Measurements from ENCODE around the gene CACNA1B. TPM values are rescaled to one million over a fixed set of nuclear protein-coding genes. Genes with fewer than 3 reads are reported as not detected.
"Not testable (repeated sequence)": the region's sequence is repeated elsewhere in the genome, so short reads cannot be mapped to it uniquely, and the experiment has no call there.

CACNA1B gene
- total RNA-seq, 1 donor from 2014 or later: not detected

DNA sequence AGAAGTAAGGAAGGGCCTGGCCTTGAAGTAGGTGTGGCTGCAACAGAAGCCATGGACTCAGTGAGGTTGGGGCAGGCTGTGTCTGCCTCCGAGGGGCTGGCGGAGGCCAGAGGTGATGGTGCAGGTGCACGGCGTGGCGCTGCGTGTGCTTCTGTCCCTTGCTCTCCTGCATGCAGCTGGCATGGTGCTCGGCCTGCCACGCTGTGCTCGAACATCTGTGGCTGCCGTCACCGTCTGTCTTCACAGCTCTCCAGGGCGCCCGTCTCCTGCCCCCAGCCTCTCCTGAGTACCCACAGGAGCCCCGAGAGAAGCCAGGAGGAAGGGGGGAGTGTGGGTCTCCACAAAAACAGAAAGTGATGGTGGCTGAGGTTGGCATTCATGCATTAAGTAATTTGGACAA, 193.7 kb downstream of the CACNA1B start:
- intact Hi-C loops (cut with micrococcal nuclease): no loop called here

DNA sequence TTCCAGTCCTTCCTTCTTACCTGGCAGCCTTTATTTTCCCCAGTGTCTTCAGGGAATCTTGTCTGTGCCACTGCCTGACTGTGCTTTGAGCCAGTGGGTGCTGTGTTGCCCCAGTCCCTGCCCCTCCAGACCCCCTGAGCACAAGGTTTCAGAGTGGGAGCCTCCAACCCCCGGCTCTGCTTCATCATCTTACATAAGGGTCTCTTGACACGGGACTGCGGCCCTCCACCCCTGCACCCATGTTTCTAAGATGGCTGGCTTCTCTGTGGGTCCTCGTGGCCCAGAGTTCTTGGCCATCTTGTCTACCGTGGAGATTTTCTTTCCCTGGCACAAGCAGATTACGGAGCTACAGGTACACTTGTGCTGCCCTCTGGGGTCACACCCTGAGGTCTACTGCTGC, 194.1 kb downstream of the CACNA1B start:
- intact Hi-C loops (cut with micrococcal nuclease): no loop called here

DNA sequence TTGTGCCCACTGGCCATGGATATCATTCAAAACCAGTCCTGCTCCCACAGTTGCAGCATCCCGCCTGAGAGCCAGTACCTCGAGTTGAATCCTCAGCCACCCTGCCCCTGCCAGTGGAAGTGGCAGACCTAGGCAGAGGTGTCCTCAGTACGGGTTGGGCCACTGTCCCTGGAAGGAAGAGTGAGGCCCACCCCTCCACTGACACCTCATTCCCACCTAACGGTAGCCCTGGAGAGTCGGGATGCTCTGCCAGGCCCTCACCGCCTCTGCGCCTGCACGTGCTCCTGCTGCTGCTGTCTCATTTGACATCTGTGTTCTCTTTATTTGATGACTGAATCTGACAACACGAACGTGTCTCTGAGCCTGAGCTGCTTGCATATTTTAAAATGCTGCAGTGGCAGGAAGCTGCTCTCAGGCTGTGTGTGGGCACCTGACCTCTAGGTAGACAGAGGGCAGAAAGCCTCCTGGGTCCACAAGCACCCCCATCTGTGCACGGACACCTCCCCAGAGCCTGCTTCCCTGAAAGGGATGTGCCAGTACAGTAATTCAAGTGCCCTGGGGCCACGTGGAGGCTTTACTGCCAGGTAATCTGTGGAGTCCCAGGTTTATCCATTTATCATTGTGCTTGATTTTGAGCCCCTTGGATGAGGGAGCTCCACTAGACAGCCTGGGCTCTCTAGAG, 194.7 kb downstream of the CACNA1B start:
- intact Hi-C loops (cut with micrococcal nuclease): no loop called here

DNA sequence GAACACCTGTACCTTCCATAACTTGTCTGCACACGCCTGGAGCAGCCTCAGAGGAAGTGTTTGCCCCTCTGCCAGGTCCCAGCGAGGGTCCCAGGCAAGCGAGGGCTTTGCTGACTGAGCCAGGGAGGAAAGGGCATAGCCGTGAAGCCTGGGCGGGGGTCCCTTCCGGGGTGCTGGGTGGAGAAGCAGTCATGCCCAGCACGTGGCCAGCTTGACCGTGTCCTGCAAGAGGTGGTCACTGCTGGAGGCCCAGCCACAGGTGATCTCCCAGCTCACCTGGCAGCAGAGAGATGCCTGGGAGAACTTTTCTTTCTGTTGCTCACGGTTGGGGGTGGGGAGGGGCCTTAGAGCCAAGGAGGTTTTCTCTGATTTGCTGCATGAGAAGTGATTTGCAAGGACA, 195.3 kb downstream of the CACNA1B start:
- intact Hi-C loops (cut with micrococcal nuclease): no loop called here

DNA sequence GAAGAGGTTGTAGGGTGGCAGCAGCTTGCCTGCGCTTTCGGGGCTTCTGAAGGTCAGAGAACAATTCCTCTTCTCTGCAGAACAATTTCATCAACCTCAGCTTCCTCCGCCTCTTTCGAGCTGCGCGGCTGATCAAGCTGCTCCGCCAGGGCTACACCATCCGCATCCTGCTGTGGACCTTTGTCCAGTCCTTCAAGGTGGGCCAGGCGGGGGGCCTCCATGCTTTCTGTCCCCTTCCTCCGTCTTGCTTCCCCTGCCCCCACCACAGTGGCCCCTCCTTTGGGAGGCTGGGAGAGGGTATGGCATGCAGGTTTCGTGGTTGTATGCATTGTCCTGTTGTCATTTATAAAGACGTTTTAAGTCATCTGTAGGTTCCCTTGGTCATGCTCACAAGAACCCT, 195.8 kb downstream of the CACNA1B start:
- intact Hi-C loops (cut with micrococcal nuclease): no loop called here

DNA sequence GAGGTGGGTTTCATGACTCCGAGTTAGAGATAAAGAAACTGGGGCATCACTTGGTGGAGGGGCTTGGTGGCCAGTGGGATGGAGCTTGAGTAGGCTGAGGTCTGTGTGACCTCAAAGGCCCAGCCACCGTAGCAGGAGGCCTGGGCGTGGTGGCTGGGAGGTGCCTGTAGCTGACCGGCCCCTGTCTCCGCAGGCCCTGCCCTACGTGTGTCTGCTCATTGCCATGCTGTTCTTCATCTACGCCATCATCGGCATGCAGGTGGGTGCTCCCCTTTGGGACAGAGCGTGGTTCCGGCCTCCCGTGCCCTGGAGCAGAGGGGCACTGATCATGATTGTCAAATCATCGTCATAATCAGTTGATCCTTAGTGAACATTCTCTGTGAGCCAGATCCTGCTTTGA, 196.2 kb downstream of the CACNA1B start:
- intact Hi-C loops (cut with micrococcal nuclease): no loop called here

DNA sequence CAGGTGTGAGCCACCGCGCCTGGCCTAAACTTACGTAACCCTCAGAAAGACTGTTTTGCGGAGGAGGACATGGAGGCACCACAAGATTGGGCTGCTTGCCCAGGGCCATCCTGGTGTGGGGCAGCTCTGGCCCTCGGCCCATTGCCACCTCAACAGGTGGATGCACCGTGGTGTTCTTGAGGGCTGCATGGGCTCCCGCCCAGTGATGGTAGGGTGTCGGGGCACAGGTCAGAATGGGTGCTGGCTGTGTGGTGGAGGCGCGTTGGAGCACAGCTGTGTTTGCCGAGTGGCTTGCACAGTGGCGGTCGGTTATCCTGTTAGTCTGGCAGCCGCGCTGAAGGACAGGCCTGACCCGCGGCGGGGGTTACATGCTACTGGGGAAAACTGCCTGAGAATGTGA, 196.9 kb downstream of the CACNA1B start:
- intact Hi-C loops (cut with micrococcal nuclease): no loop called here

DNA sequence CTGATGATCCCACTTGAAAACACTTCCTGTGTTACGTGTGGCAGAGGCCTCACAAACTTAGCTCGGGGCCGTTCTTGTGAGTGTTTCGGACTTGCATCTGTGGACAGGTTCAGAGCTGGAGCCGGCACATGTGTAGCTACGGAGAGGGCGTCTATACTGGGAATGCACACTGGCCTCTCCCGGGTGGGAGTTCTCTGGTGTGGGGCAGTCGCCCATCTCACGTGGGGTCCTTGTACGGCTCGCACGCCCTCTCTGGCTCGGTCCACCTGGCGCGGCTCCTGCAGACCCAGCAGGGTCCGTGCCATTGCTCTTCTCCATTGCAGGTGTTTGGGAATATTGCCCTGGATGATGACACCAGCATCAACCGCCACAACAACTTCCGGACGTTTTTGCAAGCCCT, 197.9 kb downstream of the CACNA1B start:
- intact Hi-C loops (cut with micrococcal nuclease): no loop called here

DNA sequence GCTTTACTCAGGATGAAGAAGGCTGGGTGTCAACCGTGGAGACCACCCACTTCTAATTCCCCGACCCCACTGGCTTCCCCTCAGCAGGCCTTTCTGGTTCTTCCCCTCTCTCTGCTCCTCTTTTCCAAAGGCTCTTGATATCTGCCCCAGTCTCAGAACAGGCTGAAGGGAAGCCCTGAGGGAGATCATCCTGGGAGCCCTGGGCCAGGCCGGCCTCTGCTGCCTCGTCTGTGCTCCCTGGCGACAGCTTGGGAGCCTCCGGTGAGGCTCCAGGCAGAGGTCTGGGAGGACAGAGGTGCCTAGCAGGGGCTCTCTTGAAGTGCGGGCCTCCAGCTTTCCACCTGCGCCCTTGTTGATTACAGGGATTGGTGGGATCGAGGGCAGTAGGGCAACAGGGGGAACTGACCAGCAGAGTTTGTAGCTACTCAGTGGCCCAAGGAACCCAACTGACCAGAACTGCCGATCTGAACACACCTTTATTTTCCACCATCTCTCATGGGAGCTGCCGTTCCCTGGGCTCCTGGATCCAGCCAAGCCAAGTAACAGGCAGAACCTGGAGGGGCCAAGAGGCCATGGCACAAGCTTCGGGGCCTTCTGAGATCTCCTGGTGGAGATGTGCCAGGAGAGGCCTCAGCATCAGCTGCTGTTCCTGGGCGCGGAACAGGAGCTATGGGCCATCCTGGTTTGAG, 198.5 kb downstream of the CACNA1B start:
- intact Hi-C loops (cut with micrococcal nuclease): no loop called here

DNA sequence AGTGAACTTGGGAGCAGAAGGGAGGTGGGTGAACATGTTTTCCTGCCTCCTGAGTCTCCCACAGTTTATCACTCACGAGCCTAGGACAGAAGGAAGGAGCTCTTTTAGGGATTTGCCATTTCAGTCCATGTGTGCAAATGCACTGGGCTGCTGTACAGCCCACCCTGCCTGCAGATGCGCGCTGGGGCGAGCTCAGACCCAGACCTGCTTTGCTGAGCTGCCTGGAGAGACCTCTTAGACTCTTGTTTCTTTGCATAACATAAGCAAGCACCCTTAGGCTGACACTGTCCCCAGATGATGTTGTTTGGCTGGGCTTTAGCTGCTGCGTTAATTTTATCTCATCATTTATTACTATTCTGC, 199.0 kb downstream of the CACNA1B start:
- intact Hi-C loops (cut with micrococcal nuclease): no loop called here

DNA sequence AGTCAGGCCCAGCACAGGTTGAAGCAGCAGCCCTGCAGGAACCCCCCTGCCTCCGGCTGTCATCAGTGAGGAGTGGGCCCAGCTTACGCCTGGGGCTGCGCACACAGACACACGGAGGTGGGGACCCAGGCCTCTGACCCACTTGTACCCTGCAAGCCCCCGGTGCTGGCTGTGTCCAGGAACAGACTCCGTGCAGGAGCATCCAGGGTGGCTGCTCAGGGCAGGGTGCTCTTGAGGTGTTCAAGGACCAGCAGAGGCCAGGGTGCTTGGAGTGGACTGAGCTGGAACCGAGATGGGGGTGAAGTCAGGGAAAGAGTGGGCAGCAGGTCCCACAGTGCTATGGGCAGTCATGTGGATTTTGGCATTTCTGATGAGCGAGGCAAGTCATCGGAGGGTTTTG, 199.5 kb downstream of the CACNA1B start:
- intact Hi-C loops (cut with micrococcal nuclease): no loop called here

DNA sequence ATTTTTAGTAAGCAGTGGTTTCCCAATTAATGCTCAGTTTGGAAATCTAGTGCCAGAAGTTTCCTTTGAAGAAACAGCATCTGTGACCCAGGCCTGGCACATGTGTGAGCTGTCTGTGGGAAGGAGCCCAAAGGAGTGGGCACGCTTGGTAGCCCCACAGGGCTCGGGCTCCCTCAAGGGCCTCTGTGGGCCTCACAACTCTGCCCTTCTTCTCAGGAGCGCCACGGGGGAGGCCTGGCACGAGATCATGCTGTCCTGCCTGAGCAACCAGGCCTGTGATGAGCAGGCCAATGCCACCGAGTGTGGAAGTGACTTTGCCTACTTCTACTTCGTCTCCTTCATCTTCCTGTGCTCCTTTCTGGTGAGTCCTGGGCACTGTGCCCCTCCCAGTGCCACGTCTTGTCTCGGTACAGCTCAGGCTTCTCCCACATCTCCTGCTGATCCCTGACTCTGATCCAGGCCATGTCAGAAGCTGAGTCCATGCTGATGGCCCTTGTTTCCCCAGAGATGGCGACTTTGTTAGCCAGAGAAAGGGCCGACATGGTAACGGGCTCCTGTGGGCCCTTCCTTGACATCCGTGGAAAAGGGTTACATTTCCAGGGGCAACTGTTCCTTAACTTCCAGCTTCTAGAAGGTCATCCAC, 200.4 kb downstream of the CACNA1B start:
- intact Hi-C loops (cut with micrococcal nuclease): no loop called here

DNA sequence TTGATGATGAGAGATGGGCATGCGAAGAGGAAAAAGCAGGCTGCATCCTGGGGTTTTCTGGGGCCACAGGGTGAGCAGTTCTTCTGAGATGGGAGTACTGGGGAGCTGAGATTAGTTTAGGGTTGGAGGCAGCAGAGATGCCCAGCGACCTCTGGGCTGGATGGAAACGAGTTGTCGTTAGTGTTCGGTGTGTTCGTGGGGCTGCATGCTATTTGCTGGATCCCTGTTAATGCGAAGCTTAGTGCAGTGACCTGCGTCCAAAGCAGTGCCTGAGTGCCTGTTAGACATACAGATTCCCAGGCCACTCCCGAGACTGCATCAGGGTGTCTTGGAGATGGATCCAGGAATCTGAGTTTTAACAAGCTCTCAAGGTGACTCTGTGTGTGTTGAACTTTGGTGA, 201.3 kb downstream of the CACNA1B start:
- intact Hi-C loops (cut with micrococcal nuclease): no loop called here

DNA sequence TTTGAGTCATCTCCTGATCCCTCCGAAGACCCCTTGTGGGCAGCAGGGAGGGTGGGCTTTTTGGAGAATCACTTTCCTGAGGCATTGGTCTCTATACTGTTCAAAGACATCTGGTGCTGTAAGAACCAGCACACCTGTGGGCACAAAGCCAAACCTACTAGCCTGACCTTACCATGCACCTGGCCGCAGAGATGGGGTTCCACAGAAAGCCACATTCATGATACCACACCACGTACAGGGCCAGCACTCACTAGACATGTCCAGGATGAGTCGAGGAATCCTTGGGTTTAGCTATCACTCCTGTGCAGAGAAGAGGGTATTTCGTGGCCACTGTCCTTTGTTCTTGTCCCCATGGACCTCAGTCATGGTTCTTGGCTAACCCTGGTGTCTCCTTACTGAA, 203.4 kb downstream of the CACNA1B start:
- intact Hi-C loops (cut with micrococcal nuclease): no loop called here

DNA sequence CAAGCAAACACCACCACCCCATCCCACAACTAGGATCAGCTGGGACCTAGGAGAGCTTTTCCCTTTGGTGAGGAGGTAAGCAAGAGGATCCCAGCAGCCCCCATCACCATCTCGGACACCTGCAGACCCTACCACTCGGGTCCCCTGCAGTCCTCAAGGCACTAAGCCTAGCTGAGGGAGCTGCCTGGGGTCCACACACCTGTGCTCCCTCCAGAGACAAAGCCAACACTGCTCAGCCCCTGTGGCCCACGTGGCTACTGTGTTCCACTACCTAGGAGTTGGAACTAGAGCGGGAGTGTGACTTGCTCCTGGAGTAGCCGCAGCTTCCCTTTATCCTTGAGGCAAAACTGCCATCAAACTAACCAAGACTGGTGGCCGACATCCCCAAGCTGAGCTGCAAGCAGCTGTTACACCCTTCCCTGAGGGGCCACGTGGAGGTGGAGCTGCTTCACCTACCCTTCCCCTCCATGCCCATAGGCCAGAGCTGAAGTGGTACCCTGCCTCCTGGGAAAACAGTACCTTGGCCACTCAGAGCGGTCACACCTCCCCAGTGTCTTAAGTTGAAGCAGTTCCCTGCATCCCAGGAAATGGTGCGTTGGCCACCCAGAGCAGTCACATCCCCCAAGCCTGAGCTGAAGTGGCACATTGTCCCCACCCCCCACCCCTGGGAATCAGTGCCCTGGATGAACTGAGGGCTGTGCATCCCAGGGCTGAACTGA, 205.5 kb downstream of the CACNA1B start:
- intact Hi-C loops (cut with micrococcal nuclease): no loop called here

DNA sequence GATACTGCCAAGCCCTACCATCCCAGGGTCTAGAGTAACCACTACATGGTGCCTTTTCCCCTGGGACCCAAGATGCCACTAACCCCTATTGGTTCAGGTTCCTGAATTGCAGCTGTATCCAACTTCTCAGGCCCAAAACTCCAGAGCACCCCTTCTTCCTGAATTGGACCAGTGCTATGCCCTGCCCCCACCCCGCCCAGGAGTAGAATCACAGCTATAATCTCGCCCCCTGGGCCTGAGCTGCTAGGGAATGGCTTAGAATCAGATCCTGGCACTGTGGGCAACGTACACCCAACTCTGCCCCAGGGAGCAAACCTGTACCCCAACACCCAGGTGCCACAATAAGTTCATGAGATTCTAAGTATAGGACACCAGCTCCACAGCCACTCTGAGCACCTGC, 206.3 kb downstream of the CACNA1B start:
- intact Hi-C loops (cut with micrococcal nuclease): no loop called here

DNA sequence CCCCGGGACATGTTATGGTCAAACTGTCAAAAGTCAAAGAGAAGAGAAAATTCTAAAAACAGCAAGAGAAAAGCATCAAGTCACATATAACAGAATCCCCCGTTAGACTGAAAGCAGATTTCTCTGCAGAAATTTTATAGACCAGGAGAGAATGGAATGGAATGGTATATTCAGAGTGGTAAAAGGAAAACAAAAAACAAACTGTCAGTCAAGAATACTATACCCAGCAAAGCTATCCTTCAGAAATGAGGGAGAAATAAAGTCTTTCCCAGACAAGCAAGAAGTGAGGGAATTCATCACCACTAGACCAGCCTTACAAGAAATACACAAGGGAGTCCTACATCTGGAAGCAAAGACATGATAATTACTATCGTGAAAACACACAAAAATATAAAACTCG, 208.0 kb downstream of the CACNA1B start:
- intact Hi-C loops (cut with micrococcal nuclease): no loop called here

DNA sequence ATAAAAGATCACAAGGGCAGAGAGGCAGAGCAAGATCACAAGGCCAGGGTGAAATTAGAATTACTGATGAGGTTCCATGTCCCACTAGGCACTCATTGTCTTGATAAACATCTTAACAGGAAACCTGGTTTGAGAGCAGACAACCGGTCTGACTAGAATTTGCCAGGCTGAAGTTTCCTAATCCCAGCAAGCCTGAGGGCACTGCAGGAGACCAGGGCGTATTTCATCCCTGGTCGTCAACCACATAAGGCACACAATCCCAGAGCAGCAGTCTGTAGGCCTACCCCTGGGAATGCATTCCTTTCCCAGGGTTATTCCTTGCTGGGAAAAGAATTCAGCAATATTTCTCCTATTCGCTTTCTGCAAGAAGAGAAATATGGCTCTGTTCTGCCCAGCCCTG, 214.5 kb downstream of the CACNA1B start:
- intact Hi-C loops (cut with micrococcal nuclease): not testable (repeated sequence)

DNA sequence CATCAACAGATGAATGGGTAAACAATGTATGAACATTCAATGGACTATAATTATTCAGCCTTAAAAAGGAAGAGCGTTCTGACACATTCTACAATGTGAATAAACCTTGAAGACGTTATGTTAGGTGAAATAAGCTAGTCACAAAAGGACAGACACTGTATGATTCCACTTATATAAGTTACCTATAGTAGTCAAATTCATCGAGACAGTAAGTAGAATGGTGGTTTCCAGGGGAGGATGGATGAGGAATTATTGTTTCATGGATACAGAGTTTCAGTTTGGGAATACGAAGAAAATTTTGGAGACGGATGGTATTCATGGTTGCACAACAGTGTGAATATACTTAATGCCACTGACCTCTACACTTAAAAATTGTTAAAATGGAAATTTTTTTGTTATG, 216.4 kb downstream of the CACNA1B start:
- intact Hi-C loops (cut with micrococcal nuclease): no loop called here

DNA sequence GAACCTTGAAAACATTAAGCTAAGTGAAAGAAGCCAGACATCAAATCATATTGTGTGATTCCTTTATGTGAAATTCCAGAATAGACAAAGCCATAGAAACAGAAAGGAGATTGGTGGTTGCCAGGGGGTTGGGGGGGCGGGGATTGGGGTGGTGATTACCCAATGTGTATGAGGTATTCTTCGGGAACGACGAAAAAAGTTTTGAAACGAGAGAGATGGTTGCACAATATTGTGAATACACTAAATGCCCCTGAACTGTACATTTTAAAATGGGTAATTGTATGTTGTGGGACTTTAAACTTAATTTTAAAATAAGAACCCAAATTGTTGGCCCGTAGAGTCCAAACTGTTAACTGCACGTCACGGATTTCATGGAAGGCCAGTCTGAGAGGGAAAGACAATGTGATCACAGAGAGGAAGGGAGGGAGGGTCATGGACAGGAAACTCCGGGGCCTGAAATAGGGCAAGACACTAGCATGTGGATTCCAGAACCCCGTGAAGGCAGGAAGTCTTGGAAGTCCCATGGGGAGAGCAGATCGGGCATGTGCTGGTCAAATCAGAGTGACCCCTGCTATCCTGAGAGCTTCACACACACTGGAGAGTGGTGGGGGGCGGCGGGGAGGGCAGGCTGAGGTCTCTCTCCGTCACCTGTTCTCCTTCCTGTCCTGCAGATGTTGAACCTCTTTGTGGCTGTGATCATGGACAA, 218.4 kb downstream of the CACNA1B start:
- intact Hi-C loops (cut with micrococcal nuclease): no loop called here

DNA sequence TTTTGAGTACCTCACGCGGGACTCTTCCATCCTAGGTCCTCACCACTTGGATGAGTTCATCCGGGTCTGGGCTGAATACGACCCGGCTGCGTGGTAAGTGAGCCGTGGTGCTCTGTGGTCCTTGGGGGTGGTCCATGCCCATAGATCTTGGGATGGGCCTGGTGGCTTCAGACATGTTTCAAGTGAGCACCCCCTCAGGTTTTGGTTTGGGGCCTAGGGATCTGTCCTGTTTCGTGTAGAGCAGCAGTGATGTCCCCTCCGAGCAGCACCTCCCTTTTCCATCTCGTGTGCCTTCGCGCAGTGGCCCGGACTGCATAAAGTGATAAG, 218.9 kb downstream of the CACNA1B start:
- intact Hi-C loops (cut with micrococcal nuclease): no loop called here

DNA sequence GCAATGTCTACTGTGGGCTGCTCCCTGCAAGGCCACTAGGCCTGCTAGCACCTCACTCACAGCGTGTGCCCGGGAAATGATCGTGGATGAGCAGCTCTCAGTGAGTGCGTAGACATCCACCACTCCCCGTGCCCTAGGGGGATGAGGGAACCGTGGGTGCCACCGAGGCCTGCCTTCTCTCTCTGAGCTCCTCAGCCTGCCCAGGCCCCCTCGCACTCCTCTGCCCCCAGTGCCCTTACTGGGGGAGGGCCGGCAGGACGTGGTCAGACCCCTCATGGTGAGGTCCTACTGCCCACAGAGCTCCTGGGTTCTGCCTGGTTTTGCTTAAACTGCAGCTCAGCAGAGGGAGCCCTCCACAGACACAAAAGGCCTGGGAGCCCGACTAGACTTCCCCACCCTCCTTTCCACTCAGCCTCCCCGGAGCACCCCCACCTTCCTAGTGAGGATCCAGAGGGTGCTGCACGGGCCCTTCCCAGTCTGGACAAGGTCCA, 220.0 kb downstream of the CACNA1B start:
- intact Hi-C loops (cut with micrococcal nuclease): no loop called here

All from T-helper 2 cell treated with Interferon-gamma antibody and Interleukin-4, amounts not matched to agents 100 ng/mL and 5 ng/mL, for 36 hours (primary cell).